ENCODE data around the gene KDM4B. TPM values are rescaled to one million over a fixed set of nuclear protein-coding genes. Genes with fewer than 3 reads are reported as not detected.
A peak's percentile ranks its signal among the peaks of the same experiment; 100 is the strongest.

The KDM4B gene
- total RNA-seq, 1 experiment from 2014 or later: 43.7 TPM

GRCh38 chr19:5086725-5087439 lies 118.0 kb downstream of the KDM4B start:
- Histone ChIP-seq H4K91ac (ENCODE audit: insufficient read length, low read depth, low read length) (no peak overlapping the region), H4K20me1 (ENCODE audit: control insufficient read depth, insufficient read depth, insufficient read length) (no peaks in the 10 kb centered on the region), H3K27me3 (ENCODE audit: insufficient read depth, low read length) (no peaks in the 10 kb centered on the region), H3K4me2 (ENCODE audit: insufficient read depth, insufficient read length, low read length) (no peak overlapping the region), H3K9ac (ENCODE audit: extremely low read depth, insufficient read length, low read length) (no peak overlapping the region), H3K27ac (ENCODE audit: insufficient read length, low read depth, low read length) (no peak overlapping the region), H4K8ac (replicated peaks; ENCODE audit: insufficient read length, low read depth, low read length) (no peak overlapping the region), H2BK15ac (ENCODE audit: low read depth, low read length) (no peak overlapping the region), H3K14ac (ENCODE audit: insufficient read depth, low read length) (no peak overlapping the region), H2BK120ac (ENCODE audit: low read depth, low read length, poor library complexity, severe bottlenecking) (no peak overlapping the region), H3K79me2 (ENCODE audit: insufficient read depth, low read length) (no peaks in the 10 kb centered on the region), H2BK5ac (ENCODE audit: insufficient read length, low read length) (no peak overlapping the region), H3K23me2 (ENCODE audit: insufficient read length, low read depth, low read length, poor library complexity, severe bottlenecking) (no peaks in the 10 kb centered on the region), H3K4me1 (ENCODE audit: insufficient read depth, low read length) (no peaks in the 10 kb centered on the region), H3K79me1 (ENCODE audit: insufficient read depth, low read depth, low read length, poor library complexity, severe bottlenecking) (no peaks in the 10 kb centered on the region), H2AK5ac (ENCODE audit: insufficient read length, low read length) (no peak overlapping the region), H3K23ac (ENCODE audit: insufficient read length, low read depth, low read length) (no peak overlapping the region), H4K5ac (ENCODE audit: insufficient read length, low read depth, low read length) (no peak overlapping the region), H2BK12ac (ENCODE audit: insufficient read length, low read depth, low read length) (no peak overlapping the region), H3K18ac (ENCODE audit: insufficient read length, low read depth, low read length) (no peak overlapping the region), H2AFZ (ENCODE audit: low read length) (no peak overlapping the region), H3T11ph (ENCODE audit: low read length) (no peak overlapping the region), H3K9me3 (ENCODE audit: control insufficient read depth, low read depth, low read length) (no peaks in the 10 kb centered on the region), H2BK20ac (ENCODE audit: low read depth, low read length, poor library complexity, severe bottlenecking) (no peak overlapping the region), H3K4ac (ENCODE audit: low read depth, low read length) (no peak overlapping the region), H3K56ac (ENCODE audit: insufficient read length, low read depth, low read length) (no peak overlapping the region)
- Mint-ChIP-seq H3K27ac (0 out of 7 replicates have a peak overlapping the region, but pooled peaks of 1 of the 3 experiments have one; percentile 40), H3K9me3 (no peaks in the 10 kb centered on the region; a peak in 1 of 5 replicates), H3K36me3 (ENCODE audit: insufficient read depth in 1 of 3, low read depth in 3 of 3) (peaks cover 0 to 17% (median 16%) of the 10 kb centered on the region in 3 experiments; a peak in 4 of 7 replicates), H3K4me3 (no peak overlapping the region), H3K27me3 (ENCODE audit: low read depth) (no peaks in the 10 kb centered on the region), H3K4me1 (peaks cover 7 to 40% of the 10 kb centered on the region in 2 experiments; a peak in 3 of 4 replicates)
- WGBS (ENCODE audit: extremely low coverage, insufficient read length, low lambda C conversion rate): no CpG with 5 or more reads among the region's 20 CpGs
- peak; percentile 66 for TF ChIP-seq CTCF (conservative IDR thresholded peaks at IDR 0.05)
- peak; percentile 91 for DNase-seq
